Trophoblast cell (in vitro differentiated cells and primary cell): ENCODE results near the gene LGALS9.

ENCODE experiments used
- DNase-seq, 2 donors: peaks; one replicate each; pipeline ENCODE4 v3.0.0-alpha.2; 2016
- H2AFZ ChIP-seq: 2 replicates; pipeline ENCODE4 v1.6.1; 2013; ENCODE audit warnings: low read length, moderate library complexity, mild to moderate bottlenecking; ENCODE audit not compliant: insufficient read depth, poor library complexity
- H2AK5ac ChIP-seq: 2 replicates; pipeline ENCODE4 v1.6.1; 2013; ENCODE audit warnings: mild to moderate bottlenecking, low read length
- H2BK120ac ChIP-seq: 2 replicates; pipeline ENCODE4 v1.6.1; 2013; ENCODE audit warnings: low read length, mild to moderate bottlenecking, moderate library complexity; ENCODE audit not compliant: insufficient read depth, poor library complexity
- H2BK12ac ChIP-seq: 2 replicates; pipeline ENCODE4 v1.6.1; 2013; ENCODE audit warnings: mild to moderate bottlenecking, low read length, moderate library complexity
- H2BK5ac ChIP-seq: 2 replicates; pipeline ENCODE4 v1.6.1; 2013; ENCODE audit warnings: low read length, low read depth, moderate library complexity, mild to moderate bottlenecking; ENCODE audit not compliant: poor library complexity
- H3K14ac ChIP-seq: 2 replicates; pipeline ENCODE4 v1.6.1; 2013; ENCODE audit warnings: mild to moderate bottlenecking, low read length
- H3K18ac ChIP-seq: 2 replicates; pipeline ENCODE4 v1.6.1; 2013; ENCODE audit warnings: mild to moderate bottlenecking, low read length
- H3K23ac ChIP-seq: 2 replicates; pipeline ENCODE4 v1.6.1; 2013; ENCODE audit warnings: low read length
- H3K27ac ChIP-seq: 2 replicates; pipeline ENCODE4 v1.5.1; 2013; ENCODE audit warnings: low read depth, mild to moderate bottlenecking, inconsistent platforms, low read length, moderate library complexity
- H3K27me3 ChIP-seq: 2 replicates; pipeline ENCODE4 v1.6.1; 2013; ENCODE audit warnings: inconsistent platforms, mild to moderate bottlenecking, low read length, moderate library complexity; ENCODE audit not compliant: insufficient read depth
- H3K36me3 ChIP-seq, 2 experiments: 1 replicate in 1 of 2; 2 replicates in 1 of 2; pipeline ENCODE4 v1.6.1; 2013; ENCODE audit warnings: low read length in 2 of 2, mild to moderate bottlenecking in 2 of 2, moderate library complexity in 1 of 2; ENCODE audit not compliant: insufficient read depth in 2 of 2, control insufficient read depth in 1 of 2
- H3K4ac ChIP-seq: 2 replicates; pipeline ENCODE4 v1.6.1; 2013; ENCODE audit warnings: low read depth, mild to moderate bottlenecking, low read length, moderate library complexity
- H3K4me1 ChIP-seq, 2 experiments: 1 replicate in 1 of 2; 2 replicates in 1 of 2; pipeline ENCODE4 v1.6.1; 2013; ENCODE audit warnings: low read length in 2 of 2, mild to moderate bottlenecking in 2 of 2, moderate library complexity in 1 of 2; ENCODE audit not compliant: insufficient read depth in 2 of 2, control insufficient read depth in 1 of 2
- H3K4me2 ChIP-seq: 2 replicates; pipeline ENCODE4 v1.6.1; 2013; ENCODE audit warnings: inconsistent platforms, mild to moderate bottlenecking, low read length, moderate library complexity
- H3K4me3 ChIP-seq: 2 replicates; pipeline ENCODE4 v1.5.1; 2013; ENCODE audit warnings: mild to moderate bottlenecking, low read depth, low read length, inconsistent platforms
- H3K79me1 ChIP-seq: one replicate; pipeline ENCODE4 v1.6.1; 2013; ENCODE audit warnings: low read length
- H3K79me2 ChIP-seq: 2 replicates; pipeline ENCODE4 v1.6.1; 2013; ENCODE audit warnings: low read length, mild to moderate bottlenecking; ENCODE audit not compliant: control insufficient read depth, insufficient read depth, poor library complexity
- H3K9ac ChIP-seq: 2 replicates; pipeline ENCODE4 v1.6.1; 2013; ENCODE audit warnings: mild to moderate bottlenecking, low read length
- H3K9me3 ChIP-seq: 2 replicates; pipeline ENCODE4 v1.6.1; 2013; ENCODE audit warnings: low read depth, mild to moderate bottlenecking, control low read depth, inconsistent platforms, low read length; ENCODE audit not compliant: insufficient read depth
- H4K12ac ChIP-seq: 2 replicates; pipeline ENCODE4 v1.6.1; 2013; ENCODE audit warnings: low read depth, mild to moderate bottlenecking, low read length, moderate library complexity
- H4K8ac ChIP-seq: 2 replicates; pipeline ENCODE4 v1.6.1; 2013; ENCODE audit warnings: low read depth, mild to moderate bottlenecking, low read length, moderate library complexity
- H4K91ac ChIP-seq: one replicate; pipeline ENCODE4 v1.6.1; 2013; ENCODE audit warnings: low read depth, mild to moderate bottlenecking, low read length, moderate library complexity
- WGBS: extraction: QIAGEN DNeasy Blood & Tissue Kit; methylation state at CpG from one replicate; pipeline ENCODE4 v1.1.7; 2013; ENCODE audit warnings: missing lambda C conversion rate; ENCODE audit not compliant: insufficient read length, insufficient coverage; ENCODE audit errors: extremely low coverage; 5-methylcytosine and 5-hydroxymethylcytosine counted together

The LGALS9 gene

DNA sequence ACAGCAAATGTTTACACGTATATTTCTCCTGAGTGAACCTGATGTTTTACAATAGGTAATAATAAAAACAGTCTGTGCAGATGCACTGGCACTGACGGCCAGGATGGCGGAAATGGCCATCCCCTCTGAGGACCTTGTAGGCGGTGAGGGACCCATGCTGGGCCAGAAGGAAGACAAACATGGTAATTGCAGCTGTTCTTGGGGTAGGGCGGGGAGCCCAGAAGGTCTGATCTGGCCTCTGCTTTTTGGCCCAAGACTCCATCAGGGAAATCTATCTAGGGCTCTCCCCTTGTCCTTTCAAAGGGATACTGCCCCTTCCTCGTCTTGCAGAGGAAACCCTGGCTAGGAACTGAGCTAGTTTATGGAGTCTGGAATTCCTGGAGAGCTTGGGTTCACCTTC lies 7.4 kb upstream of the LGALS9 start:
- Histone ChIP-seq H3K9me3 (no peaks in the 10 kb centered on the region), H3K36me3 (peaks cover 55 to 56% of the 10 kb centered on the region in 2 experiments), H3K14ac (no peak overlapping the region), H2BK5ac (no peak overlapping the region), H3K27ac (no peak overlapping the region), H4K8ac (no peak overlapping the region), H3K4me1 (no peaks in the 10 kb centered on the region), H4K12ac (no peak overlapping the region), H3K4me3 (no peak overlapping the region), H3K18ac (no peak overlapping the region), H4K91ac (no peak overlapping the region), H3K4ac (no peak overlapping the region), H2BK120ac (no peak overlapping the region), H3K23ac (no peak overlapping the region), H2AK5ac (no peak overlapping the region), H3K79me2 (no peaks in the 10 kb centered on the region), H3K79me1 (no peaks in the 10 kb centered on the region), H3K27me3 (no peaks in the 10 kb centered on the region), H2AFZ (no peak overlapping the region), H3K4me2 (no peak overlapping the region), H3K9ac (no peak overlapping the region), H2BK12ac (no peak overlapping the region)
- no peak for DNase-seq
- no CpG with 5 or more reads among the region's 6 CpGs for WGBS

DNA sequence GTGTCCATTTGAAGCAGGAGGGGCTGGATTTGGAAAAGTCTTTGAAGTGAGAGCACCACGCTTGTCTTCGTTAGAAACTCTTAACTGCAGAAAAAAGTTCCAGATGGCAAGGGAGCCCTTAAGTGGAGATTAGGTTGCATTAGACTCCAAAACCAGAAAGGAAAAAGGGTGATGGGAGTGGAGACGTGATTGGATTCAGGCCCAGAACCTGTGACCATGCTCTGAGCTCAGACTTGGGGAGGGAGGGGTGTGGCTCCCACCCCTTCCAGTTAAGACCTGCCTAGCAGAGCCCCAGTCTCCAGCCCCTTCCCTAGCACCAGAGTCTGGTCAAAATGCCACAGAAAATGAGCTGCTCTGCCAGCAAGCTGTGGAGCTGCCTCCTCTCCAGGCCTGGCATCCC lies 6.4 kb upstream of the LGALS9 start:
- Histone ChIP-seq H3K9me3 (no peaks in the 10 kb centered on the region), H3K4me3 (no peak overlapping the region), H2AK5ac (no peak overlapping the region), H3K14ac (no peak overlapping the region), H3K36me3 (peaks cover 55 to 56% of the 10 kb centered on the region in 2 experiments), H2BK5ac (no peak overlapping the region), H3K4ac (no peak overlapping the region), H2BK12ac (no peak overlapping the region), H3K27me3 (no peaks in the 10 kb centered on the region), H3K4me1 (no peaks in the 10 kb centered on the region), H2BK120ac (no peak overlapping the region), H4K91ac (no peak overlapping the region), H3K27ac (no peak overlapping the region), H3K79me2 (no peaks in the 10 kb centered on the region), H3K9ac (no peak overlapping the region), H2AFZ (no peak overlapping the region), H4K8ac (no peak overlapping the region), H4K12ac (no peak overlapping the region), H3K79me1 (no peaks in the 10 kb centered on the region), H3K4me2 (no peak overlapping the region), H3K23ac (no peak overlapping the region), H3K18ac (no peak overlapping the region)
- WGBS = no CpG with 5 or more reads among the region's 3 CpGs
- DNase-seq = no peak

DNA sequence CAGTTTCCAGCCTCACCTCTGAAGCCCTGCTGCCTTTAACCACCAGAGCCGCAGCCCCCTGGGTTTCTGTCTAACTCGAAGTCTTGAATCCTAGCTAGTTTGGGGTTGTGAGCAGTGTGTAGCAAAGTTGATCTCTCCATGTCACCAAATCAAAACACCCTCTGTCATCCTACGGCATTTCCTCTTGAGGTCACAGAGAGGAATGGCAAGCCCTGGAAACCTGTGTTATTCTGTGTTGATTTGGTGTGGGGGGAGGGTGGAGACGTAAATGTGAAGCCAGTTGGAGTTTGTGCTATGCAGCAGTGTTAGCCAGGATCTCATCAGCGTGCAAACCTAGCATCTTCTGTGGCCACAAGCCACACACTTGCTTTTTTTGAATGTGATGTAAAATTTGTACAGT lies 5.1 kb upstream of the LGALS9 start:
- Histone ChIP-seq H4K12ac (no peak overlapping the region), H3K14ac (no peak overlapping the region), H2BK12ac (no peak overlapping the region), H3K4me2 (no peak overlapping the region), H2BK120ac (no peak overlapping the region), H4K91ac (no peak overlapping the region), H3K27me3 (no peaks in the 10 kb centered on the region), H3K9me3 (no peaks in the 10 kb centered on the region), H3K36me3 (peaks cover 45 to 48% of the 10 kb centered on the region in 2 experiments), H3K79me2 (no peaks in the 10 kb centered on the region), H3K4me1 (no peaks in the 10 kb centered on the region), H3K4ac (no peak overlapping the region), H3K23ac (no peak overlapping the region), H3K27ac (no peak overlapping the region), H3K9ac (no peak overlapping the region), H3K4me3 (no peak overlapping the region), H2BK5ac (no peak overlapping the region), H3K79me1 (no peaks in the 10 kb centered on the region), H2AFZ (no peak overlapping the region), H3K18ac (no peak overlapping the region), H2AK5ac (no peak overlapping the region), H4K8ac (no peak overlapping the region)
- no CpG with 5 or more reads among the region's 5 CpGs for WGBS
- DNase-seq = no peak

DNA sequence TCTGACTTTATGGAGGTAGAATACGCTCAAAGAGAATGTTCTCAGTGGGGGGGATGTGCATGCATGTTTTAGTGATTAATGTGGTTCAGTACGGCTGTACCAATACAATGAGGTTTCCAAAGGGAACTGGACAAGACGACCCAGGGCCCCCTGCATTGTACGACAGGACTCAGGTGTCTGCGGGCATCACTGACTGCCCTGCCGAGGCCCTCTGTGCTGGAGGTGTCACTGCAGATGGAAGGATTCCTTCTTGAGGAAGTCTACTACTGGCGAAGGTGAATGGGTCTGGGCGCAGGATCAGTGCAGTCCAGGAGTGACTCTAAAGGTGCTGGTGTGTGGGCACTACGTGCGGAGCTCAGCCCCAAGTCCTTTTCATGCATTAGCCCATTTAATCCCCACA lies 3.5 kb upstream of the LGALS9 start:
- no peak for DNase-seq
- no peak overlapping the region for H2AFZ ChIP-seq
- no CpG with 5 or more reads among the region's 10 CpGs for WGBS
- H2BK120ac ChIP-seq = no peak overlapping the region
- no peak overlapping the region for H3K18ac ChIP-seq
- no peak overlapping the region for H2BK5ac ChIP-seq
- H3K14ac ChIP-seq = no peak overlapping the region
- H3K27me3 ChIP-seq = no peaks in the 10 kb centered on the region
- H2BK12ac ChIP-seq = no peak overlapping the region
- no peak overlapping the region for H3K9ac ChIP-seq
- H2AK5ac ChIP-seq = no peak overlapping the region
- H3K79me2 ChIP-seq = no peaks in the 10 kb centered on the region
- H3K4ac ChIP-seq = no peak overlapping the region
- no peaks in the 10 kb centered on the region for H3K4me1 ChIP-seq
- no peak overlapping the region for H3K27ac ChIP-seq
- H3K23ac ChIP-seq = no peak overlapping the region
- H3K79me1 ChIP-seq = no peaks in the 10 kb centered on the region
- H3K4me3 ChIP-seq = no peak overlapping the region
- no peak overlapping the region for H4K8ac ChIP-seq
- H4K12ac ChIP-seq = no peak overlapping the region
- no peak overlapping the region for H3K4me2 ChIP-seq
- H3K36me3 ChIP-seq = peaks cover 29 to 31% of the 10 kb centered on the region in 2 experiments
- H4K91ac ChIP-seq = no peak overlapping the region
- no peaks in the 10 kb centered on the region for H3K9me3 ChIP-seq
